AG09319 (cell line): ENCODE measurements around the gene NR1D1.

ENCODE experiments used
- DNase-seq: peaks from one replicate; pipeline ENCODE4 v3.0.0-alpha.2; 2010; ENCODE audit warnings: low read depth; ENCODE audit errors: extremely low read depth
- CTCF ChIP-seq: IDR thresholded peaks from 2 replicates; pipeline ENCODE4 v1.5.1; 2011; ENCODE audit warnings: low read depth, mild to moderate bottlenecking, inconsistent platforms, low read length, moderate library complexity

The NR1D1 gene

GRCh38 chr17:40075942-40076498, 24.4 kb downstream of the NR1D1 start:
- no peak for TF ChIP-seq CTCF
- DNase-seq: no peak

GRCh38 chr17:40075201-40075941, 25.0 kb downstream of the NR1D1 start:
- no peak for DNase-seq

GRCh38 chr17:40074871-40075200, 25.6 kb downstream of the NR1D1 start:
- TF ChIP-seq CTCF: no peak
- no peak for DNase-seq

More at GRCh38 chr17:40075201-40075941, 25.0 kb downstream of the NR1D1 start:
- TF ChIP-seq CTCF: peak; percentile 87

DNA sequence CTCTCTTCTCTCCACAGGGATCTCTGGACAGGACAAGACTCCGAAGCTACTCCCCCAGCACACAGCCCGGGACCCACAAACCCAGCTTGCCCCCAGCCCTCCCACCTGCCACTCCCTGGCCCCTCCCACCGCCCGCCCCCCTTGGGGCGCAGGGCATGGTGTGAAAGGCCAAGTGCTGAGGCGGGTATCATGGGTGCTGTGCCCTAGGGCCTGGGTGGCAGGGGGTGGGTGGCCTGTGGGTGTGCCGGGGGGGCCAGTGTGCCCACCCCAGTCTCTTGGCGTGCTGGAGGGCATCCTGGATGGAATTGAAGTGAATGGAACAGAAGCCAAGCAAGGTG, 26.2 kb downstream of the NR1D1 start:
- no peak for TF ChIP-seq CTCF
- no peak for DNase-seq

DNA sequence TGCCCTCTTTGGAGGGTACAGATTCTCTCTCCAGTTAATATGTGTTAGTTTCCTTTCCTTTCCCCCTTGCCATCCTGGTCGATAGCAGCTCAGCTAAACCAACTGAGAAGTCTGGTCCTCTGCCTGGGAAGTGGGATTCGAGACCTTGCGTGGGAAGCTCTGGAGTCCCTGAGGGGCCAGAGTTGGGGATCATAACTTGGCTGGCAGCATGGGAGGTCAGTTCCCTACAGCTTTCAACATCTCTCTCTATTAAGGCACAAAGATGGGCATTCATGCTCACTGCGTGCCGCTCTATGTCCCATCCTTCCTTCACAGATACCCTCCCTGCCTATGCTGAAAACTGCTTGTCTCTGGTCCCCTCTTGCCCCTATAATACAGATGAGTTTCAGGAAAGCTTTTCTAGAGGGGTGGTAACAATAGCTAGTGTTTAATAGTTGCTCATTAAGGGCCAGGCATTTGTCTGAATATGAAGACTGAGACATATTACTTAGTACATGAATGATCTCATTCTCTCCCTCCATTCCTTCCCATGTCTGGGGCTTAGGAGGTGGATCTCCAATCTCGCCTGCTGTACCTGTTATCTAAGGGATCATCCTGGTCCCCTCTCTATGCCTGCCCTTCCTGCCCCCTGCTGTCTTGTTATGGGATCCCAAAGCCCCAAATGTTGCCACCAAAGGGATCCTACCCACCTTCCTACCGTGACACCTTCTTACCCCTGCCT, 26.8 kb downstream of the NR1D1 start:
- TF ChIP-seq CTCF: no peak
- DNase-seq: no peak

DNA sequence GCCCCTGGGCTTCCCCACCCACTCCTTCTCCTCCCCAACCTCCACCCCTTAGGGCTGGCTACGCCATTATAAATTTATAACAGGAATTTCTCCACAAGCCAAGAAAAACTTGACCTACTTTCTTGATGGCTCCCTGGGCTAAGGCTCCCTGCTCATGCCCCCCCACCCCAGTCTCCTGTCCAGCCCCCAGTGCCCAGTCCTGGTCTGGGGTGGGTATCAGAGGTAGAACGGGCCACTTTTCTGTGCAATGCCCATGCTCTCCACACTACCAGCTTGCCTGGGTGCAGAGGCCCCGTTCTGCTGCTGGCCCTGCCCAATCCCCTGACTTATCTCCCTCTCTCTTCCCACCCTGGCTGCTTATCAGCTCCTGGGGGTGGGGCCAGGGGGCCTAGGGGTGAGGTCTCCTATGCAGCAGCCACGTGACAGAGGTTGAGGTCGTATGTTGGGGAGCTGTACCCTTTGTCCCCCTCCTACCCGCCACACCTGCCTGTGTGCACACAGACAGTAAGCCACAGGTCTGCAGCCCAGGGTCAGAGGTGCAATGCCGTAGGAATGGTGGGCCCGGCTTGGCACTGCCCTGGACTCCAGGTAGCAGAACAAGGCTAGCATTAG, 27.5 kb downstream of the NR1D1 start:
- no peak for TF ChIP-seq CTCF

More for the DNA sequence above, 27.5 kb downstream of the NR1D1 start:
- DNase-seq: no peak
